HL-60/S4 treated with phorbol 12-myristate 13-acetate at 8.2 ng/mL for 4 days and 3 days (cell line): ENCODE measurements around the gene CAMSAP3.

Experiments used
- in situ Hi-C: fragments of 300-500 bp; cut with MboI; formaldehyde crosslinking; loops from 2 replicates; pipeline ENCODE4 v1.15.0; 2022; ENCODE audit warnings: low sequenced_read_pairs

CAMSAP3 gene, protein sequence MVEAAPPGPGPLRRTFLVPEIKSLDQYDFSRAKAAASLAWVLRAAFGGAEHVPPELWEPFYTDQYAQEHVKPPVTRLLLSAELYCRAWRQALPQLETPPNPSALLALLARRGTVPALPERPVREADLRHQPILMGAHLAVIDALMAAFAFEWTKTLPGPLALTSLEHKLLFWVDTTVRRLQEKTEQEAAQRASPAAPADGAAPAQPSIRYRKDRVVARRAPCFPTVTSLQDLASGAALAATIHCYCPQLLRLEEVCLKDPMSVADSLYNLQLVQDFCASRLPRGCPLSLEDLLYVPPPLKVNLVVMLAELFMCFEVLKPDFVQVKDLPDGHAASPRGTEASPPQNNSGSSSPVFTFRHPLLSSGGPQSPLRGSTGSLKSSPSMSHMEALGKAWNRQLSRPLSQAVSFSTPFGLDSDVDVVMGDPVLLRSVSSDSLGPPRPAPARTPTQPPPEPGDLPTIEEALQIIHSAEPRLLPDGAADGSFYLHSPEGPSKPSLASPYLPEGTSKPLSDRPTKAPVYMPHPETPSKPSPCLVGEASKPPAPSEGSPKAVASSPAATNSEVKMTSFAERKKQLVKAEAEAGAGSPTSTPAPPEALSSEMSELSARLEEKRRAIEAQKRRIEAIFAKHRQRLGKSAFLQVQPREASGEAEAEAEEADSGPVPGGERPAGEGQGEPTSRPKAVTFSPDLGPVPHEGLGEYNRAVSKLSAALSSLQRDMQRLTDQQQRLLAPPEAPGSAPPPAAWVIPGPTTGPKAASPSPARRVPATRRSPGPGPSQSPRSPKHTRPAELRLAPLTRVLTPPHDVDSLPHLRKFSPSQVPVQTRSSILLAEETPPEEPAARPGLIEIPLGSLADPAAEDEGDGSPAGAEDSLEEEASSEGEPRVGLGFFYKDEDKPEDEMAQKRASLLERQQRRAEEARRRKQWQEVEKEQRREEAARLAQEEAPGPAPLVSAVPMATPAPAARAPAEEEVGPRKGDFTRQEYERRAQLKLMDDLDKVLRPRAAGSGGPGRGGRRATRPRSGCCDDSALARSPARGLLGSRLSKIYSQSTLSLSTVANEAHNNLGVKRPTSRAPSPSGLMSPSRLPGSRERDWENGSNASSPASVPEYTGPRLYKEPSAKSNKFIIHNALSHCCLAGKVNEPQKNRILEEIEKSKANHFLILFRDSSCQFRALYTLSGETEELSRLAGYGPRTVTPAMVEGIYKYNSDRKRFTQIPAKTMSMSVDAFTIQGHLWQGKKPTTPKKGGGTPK

DNA sequence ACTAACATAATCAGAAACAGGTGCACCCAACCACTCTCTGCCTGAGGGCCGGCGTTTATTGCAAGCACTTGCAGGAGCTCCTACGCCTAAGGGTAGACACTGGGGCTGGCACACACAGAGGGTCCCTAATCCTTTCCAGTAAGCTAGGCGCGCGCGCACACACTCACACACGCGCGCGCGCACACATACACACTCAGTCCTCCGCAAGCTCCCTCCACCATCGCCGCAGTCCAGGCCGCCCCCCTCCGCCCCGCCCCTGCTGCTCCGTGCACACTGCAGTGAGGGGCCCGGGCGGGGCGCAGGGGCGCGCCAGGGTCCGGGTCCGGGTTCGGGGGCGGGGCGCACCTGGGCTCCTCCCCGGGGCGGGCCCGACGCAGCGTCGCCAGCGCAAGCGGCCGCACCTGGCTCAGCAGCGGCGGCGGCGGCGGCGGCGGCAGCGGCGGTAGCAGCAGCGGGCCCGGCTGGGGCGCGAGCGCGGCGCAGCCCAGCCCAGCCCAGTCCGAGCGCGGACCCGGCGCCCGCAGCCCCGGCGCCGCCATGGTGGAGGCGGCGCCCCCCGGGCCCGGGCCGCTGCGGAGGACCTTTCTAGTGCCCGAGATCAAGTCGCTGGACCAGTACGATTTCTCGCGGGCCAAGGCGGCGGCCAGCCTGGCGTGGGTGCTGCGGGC, at the start of gene CAMSAP3:
Gene CAMSAP3, plus strand, starts transcription at position 398 of the 668 bp plus-strand sequence. Its CDS starts 140 bp downstream, at position 538.
- in situ Hi-C loops = no loop called here

DNA sequence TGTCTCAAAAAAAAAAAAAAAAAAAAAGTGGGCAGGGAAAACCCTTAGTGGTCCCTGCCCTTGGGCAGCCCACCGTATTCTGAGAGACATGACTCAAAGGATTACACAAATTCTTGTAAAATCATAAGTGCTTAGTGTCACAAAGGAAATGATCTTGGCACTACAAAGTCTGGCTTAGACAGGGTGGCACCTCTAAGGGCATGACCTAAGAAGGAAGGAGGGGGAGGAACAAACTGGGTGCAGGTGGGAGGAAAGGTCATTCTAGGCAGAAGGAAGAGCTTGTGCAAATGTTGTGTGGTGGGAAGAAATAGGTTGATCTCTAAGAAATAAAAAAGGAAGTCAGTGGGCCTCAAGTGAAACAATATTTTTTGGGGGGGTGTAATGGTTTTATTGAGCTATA, 49.8 kb upstream of the CAMSAP3 start:
- in situ Hi-C loops = no loop called here

DNA sequence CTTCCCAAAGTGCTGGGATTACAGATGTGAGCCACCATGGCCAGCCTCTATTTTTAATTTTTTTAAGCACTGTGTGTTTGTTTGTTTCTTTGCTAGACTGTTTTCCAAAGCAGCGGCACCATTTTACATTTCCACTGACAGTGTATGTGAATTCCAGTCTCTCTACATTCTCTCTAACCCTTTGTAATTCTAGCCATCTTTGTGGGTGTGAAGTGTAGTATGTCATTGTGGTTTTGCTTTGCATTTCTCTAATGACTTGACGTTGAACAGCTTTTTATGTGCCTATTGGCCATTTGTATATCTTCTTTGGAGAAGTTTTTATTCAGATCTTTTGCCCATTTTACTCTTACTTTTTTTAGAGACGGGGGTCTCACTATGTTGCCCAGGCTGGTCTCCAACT, 48.5 kb upstream of the CAMSAP3 start:
- in situ Hi-C loops = no loop called here

DNA sequence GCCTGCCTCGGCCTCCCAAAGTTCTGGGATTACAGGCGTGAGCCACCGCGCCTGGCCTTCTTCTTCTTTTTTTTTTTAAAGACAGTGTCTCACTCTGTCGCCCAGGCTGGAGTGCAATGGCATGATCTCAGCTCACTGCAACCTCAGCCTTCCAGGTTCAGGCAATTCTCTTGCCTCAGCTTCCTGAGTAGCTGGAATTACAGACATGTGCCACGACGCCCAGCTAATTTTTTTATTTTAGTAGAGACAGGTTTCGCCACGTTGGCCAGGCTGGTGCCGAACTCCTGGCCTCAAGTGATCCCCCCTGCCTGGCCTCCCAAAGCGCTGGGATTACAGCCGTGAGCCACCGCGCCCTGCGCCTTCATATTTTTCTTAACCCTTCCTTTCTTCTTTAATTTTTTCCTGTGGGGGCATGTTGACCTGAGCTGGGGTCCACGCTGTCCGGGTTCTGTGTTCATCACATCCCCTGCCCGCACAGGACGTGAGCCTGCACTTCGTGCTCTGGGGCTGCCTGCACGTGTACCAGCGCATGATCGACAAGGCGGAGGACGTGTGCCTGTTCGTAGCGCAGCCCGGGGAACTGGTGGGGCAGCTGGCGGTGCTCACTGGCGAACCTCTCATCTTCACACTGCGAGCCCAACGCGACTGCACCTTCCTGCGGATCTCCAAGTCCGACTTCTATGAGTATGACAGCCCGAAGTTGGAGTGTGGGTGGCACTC, 46.1 kb upstream of the CAMSAP3 start:
- in situ Hi-C loops = no loop called here

DNA sequence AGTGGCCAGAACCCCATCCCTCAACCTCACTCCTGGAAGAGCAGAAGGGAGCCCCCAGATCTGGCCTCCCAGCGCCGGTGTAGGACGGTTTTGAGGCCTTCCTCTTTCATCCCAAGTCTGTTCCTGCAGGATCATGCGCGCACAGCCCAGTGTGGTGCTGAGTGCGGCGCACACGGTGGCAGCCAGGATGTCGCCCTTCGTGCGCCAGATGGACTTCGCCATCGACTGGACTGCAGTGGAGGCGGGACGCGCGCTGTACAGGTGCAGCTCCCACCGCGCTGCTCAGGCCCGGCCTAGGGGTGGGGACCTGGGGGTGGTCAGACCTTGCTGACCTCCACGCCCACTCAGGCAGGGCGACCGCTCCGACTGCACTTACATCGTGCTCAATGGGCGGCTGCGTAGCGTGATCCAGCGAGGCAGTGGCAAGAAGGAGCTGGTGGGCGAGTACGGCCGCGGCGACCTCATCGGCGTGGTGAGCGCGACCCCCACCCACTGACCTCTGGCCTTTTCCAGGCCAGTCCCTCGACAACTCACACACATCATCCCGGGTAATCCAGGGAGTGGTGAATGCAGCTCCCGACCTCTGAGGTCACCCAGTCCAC, 45.4 kb upstream of the CAMSAP3 start:
- in situ Hi-C loops = no loop called here

DNA sequence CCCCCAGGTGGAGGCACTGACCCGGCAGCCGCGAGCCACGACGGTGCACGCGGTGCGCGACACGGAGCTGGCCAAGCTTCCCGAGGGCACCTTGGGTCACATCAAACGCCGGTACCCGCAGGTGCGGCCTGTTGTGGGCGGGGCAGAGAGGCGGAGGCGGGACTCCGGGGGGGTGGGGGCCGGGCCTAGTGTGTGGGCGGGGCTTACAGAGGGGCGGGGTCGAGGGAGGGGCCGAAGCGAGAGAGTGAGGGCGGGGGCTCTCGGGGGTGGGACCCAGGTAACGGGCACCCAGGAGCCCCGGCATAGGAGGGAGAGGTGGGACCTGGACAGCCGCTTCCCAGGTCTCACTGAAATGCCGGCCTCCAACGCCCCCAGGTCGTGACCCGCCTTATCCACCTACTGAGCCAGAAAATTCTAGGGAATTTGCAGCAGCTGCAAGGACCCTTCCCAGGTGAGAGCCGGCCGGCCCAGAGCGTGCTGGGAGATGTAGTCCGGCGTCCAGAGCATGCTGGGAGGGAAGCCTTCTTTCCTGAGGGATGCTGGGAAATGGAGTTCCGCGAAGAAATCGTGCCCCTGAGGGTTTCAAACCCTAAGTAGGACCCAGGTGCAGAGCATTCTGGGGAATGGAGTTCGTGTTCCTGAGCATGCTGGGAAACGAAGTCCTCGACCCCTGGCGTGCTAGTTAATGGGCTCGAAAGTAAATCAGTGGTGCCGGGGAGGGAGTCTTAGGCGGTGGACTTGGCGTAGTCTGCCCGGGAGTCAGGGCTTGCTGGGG, 44.5 kb upstream of the CAMSAP3 start:
- in situ Hi-C loops = no loop called here

DNA sequence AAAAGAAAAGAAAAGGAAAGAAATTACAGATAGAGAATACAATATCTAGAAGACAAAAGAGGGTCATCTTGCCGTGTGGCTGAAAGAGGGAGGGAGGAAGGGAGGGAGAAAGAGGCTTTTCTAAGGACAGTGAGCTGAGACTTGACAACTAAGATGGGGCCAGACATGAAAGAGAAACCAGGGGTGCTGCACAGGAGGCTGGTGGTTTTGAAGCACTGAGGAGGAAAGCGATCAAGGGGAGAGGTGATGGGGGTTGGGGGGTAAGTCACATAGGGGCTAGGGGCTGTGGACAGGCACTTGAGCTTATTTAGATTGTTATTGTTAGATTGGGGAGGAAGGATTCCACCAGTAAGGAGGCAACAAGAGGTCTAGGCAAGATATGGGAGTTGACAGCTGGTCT, 42.9 kb upstream of the CAMSAP3 start:
- in situ Hi-C loops = no loop called here

DNA sequence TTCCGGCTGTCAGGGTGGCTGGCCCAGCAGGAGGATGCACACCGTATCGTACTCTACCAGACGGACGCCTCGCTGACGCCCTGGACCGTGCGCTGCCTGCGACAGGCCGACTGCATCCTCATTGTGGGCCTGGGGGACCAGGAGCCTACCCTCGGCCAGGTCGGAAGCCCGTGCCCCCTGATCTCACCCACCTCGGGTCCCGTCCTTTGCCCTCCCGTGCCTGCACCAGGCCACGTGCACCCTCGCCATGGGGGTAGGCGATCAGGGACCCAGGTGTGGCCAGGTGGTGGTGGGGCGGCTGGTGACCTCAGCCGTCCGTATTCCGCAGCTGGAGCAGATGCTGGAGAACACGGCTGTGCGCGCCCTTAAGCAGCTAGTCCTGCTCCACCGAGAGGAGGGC, 41.1 kb upstream of the CAMSAP3 start:
- in situ Hi-C loops = no loop called here

DNA sequence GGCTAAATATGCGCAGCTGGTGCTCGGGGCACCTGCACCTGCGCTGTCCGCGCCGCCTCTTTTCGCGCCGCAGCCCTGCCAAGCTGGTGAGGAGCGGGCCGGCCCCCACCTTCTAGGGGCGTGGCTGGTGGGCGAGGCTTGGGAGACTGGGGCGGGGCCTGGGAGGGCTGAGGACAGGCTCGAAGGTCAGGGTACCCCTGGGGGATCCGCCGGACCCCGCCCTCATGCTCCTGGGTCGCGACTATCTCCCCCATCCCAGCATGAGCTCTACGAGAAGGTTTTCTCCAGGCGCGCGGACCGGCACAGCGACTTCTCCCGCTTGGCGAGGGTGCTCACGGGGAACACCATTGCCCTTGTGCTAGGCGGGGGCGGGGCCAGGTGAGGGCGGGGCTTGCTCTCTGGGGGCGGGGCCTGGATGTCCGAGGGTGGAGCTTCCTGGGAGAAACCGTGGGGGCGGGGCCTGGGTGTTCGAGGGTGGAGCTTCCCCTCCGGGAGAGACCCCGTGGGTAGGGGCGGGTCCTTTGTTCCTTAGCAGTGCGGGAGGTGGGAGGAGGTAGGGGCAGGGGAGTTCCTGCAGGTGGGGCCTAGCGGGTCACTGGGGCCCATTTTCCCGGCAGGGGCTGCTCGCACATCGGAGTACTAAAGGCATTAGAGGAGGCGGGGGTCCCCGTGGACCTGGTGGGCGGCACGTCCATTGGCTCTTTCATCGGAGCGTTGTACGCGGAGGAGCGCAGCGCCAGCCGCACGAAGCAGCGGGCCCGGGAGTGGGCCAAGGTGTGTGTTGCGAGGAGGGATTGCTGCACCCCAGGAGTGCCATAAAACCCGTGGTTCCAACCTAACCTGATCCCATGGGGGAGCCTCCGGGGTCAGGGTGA, 40.4 kb upstream of the CAMSAP3 start:
- in situ Hi-C loops = no loop called here

DNA sequence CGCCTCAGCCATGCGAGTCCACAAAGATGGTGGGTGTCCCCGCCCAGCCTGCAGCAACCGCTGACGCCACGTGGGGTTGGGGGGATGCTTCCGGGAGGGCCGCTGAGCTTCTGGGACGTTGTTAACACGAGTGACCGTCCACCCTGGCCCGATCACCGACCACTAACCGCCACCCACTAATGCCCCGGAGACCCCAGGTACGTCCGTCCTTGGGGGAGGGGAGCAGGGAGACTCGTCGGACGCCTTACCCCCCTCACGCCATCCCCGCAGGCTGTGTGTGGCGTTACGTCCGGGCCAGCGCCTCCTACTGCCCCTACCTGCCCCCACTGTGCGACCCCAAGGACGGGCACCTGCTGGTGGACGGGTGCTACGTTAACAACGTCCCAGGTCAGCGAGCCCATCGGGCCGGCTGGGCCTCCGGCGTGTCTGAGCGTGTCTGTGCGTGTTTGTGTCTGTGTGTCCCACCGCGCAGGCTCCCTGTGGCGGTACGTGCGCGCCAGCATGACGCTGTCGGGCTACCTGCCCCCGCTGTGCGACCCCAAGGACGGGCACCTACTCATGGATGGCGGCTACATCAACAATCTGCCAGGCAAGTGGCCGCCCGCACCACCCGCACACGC, 38.9 kb upstream of the CAMSAP3 start:
- in situ Hi-C loops = no loop called here

DNA sequence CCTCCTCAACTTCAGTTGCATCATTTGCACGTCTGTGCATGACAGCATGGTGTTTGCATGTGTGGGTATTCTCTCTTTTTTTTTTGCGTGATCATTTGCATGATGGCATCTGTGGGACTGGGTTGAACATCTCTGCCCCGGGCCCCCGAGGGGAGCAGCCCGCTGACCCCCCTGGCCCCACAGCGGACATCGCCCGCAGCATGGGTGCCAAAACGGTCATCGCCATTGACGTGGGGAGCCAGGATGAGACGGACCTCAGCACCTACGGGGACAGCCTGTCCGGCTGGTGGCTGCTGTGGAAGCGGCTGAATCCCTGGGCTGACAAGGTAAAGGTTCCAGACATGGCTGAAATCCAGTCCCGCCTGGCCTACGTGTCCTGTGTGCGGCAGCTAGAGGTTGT, 37.0 kb upstream of the CAMSAP3 start:
- in situ Hi-C loops = no loop called here

DNA sequence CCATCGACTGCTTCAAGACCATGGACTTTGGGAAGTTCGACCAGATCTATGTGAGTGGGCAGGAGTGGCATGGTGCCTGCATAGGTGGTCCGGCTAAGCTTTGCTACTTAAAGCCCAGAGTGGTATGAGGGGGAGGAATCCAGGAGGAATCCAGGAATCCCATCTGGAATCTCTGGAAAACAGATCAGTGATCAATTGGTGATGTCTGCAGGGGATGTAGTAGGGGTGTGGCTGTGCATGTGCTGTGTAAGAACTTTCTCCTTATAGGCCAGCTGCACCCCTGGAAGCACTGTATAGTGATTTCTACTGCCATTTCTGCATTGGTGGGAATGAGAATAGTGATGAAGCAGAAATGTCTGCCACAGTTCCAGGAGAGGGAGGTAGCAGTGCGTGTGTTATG, 36.6 kb upstream of the CAMSAP3 start:
- in situ Hi-C loops = no loop called here

DNA sequence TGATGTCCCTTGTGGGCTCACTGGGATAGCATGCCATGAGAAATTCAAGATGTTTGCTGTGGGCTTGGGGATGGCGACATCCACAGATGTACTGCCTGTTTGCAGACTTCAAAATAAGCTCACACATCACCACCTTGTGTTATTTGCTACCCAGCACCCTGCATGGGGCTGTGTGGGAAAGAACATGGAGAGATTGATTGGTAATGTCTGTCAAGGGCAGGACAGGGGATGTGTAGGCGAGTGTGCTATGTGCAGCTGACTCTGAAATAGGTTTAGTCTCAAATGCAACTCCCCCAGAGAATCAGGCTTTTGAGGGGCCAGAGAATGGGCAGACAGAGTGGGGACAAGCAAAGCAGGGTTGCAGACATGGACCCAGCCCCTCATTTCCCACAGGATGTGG, 35.4 kb upstream of the CAMSAP3 start:
- in situ Hi-C loops = no loop called here

DNA sequence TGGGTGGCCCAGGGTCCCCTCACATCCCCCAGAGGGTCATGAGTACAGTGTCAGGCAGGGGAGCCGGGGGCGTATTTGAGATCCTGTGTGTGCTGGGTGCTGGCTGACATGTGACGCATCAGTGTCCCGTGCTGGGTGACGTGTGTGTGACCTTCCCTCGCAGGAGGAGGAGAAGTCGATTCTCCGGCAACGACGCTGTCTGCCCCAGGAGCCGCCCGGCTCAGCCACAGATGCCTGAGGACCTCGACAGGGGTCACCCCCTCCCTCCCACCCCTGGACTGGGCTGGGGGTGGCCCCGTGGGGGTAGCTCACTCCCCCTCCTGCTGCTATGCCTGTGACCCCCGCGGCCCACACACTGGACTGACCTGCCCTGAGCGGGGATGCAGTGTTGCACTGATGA, 34.3 kb upstream of the CAMSAP3 start:
- in situ Hi-C loops = no loop called here

DNA sequence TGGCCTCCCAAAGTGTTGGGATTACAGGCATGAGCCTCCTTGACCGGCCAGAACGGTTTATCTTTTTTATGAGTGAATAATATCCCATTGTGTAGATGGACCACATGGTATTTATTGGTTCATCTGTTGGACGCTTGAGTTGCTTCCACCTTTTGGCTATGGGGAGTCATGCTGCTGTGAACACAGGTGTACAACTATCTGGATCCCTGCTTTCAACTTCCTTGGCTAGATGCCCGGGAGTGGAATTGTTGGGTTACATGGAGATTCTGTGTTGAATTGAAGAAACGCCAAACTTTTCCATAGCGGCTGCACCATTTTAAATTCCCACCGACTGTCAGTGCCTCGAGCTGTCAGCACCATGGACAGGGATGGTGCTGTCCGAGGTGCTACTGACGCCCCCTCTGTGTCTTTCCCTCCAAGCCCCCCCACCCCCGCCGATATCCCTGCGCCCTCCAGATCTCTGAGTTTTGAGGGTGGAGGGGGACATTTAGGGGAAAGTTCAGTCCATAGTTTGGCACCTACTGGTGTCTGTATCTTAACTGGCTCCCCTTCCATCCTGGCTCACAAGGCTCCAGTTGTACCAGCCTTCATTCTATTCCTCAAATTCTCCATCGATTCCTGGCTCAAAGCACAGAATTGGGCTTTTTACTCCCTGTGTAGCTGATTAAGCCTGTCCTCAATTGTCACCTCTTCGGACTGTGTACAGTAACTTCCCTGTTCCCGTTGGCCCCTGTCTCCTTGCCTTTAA, 32.8 kb upstream of the CAMSAP3 start:
- in situ Hi-C loops = no loop called here

DNA sequence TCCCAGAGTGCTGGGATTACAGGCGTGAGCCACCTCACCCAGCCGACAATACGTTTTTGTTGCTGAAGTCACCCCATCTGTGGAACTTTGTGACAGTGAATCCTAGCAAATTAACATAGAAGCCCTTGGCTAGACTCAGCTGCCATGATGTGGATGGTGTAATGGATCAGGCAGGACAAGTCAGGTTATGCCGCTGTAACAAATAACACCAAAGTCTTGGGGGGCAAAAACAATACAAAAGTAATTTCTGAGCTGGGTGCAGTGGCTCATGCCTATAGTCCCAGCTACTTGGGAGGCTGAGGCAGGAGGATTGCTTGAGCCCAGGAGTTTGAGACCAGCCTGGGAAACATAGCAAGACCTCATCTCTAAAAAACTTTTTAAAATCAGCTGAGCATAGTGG, 30.8 kb upstream of the CAMSAP3 start:
- in situ Hi-C loops = no loop called here

DNA sequence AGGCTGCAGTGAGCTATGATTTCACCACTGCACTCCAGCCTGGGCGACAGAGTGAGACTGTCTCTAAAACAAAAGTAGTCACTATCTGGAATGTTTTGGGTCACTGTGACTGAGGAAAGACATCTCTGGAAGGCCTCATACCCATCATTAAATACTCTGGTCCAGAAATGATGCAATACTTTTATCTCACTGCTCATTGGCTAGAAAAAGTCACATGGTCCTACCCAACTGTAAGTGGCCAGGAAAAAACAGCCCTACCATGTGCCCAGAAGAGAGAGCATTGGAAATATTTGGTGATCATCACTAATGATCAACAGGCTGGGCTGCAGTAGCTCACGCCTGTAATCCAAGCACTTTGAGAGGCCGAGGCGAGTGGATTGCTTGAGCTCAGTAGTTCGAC, 30.3 kb upstream of the CAMSAP3 start:
- in situ Hi-C loops = no loop called here
